Aortic smooth muscle cell (primary cell): ENCODE data around the gene CAPN3. TPM values are rescaled to one million over a fixed set of nuclear protein-coding genes. Genes with fewer than 3 reads are reported as not detected.

Experiments used
- total RNA-seq: library from RNA; depleted of rRNA; stranded (reverse); fragments of >200 nt; gene quantifications from 2 replicates; pipeline ENCODE4 v1.2.3, GENCODE V29; 2014

Gene CAPN3
- total RNA-seq = 2.2 and 2.7 TPM in 2 replicates

GRCh38 chr15:42359249-42359648 is at the start of gene CAPN3:
TSS of gene CAPN3 (plus strand) at chr15:42359501. CDS start at chr15:42359806, 305 bp downstream.

Other genes with a start within 250 kb of the CAPN3 start
- not detected in 2 replicates for gene PLA2G4F, start 202.9 kb upstream of the CAPN3 start, total RNA-seq
- gene VPS39, start 151.2 kb upstream of the CAPN3 start, total RNA-seq = 38.7 and 49.5 TPM in 2 replicates
- 24.3 and 30.8 TPM in 2 replicates for gene GANC, start 86.3 kb upstream of the CAPN3 start, total RNA-seq
- gene TMEM87A, start 86.1 kb upstream of the CAPN3 start, total RNA-seq = 62.4 and 63.8 TPM in 2 replicates
- gene ZNF106, start 131.6 kb downstream of the CAPN3 start, total RNA-seq = 64.2 and 89.0 TPM in 2 replicates
- 104 and 121 TPM in 2 replicates for gene SNAP23, start 136.1 kb downstream of the CAPN3 start, total RNA-seq
- 9.9 and 13.7 TPM in 2 replicates for gene LRRC57, start 189.3 kb downstream of the CAPN3 start, total RNA-seq
- gene HAUS2, start 189.3 kb downstream of the CAPN3 start, total RNA-seq = 23.9 and 26.9 TPM in 2 replicates
- 2.2 and 4.4 TPM in 2 replicates for gene STARD9, start 216.1 kb downstream of the CAPN3 start, total RNA-seq